DND-41 (cell line): ENCODE results near the gene CDC14A.

ENCODE experiments used
- ATAC-seq: fragments of 200-7000 bp; cut with Tn5 transposase; 3 replicates; pipeline ENCODE4 v1.9.1; 2021; ENCODE audit warnings: low read depth; ENCODE audit not compliant: insufficient read depth
- DNase-seq: peaks from one replicate; pipeline ENCODE4 v3.0.0-alpha.2; 2020
- H2AFZ ChIP-seq: 2 replicates; pipeline ENCODE4 v1.6.0; 2012; ENCODE audit warnings: low read depth, low read length
- H3K27ac ChIP-seq: 2 replicates; pipeline ENCODE4 v1.5.1; 2012; ENCODE audit warnings: low read length, inconsistent platforms
- H3K27me3 ChIP-seq: fragments of 200-600 bp; sonication (generic); 2 replicates; pipeline ENCODE4 v1.6.0; 2012; ENCODE audit warnings: low read length, mild to moderate bottlenecking, inconsistent platforms; ENCODE audit not compliant: insufficient read depth, poor library complexity
- H3K36me3 ChIP-seq: 2 replicates; pipeline ENCODE4 v1.5.1; 2012; ENCODE audit warnings: low read length, inconsistent platforms; ENCODE audit not compliant: insufficient read depth
- H3K4me1 ChIP-seq: 2 replicates; pipeline ENCODE4 v1.5.1; 2012; ENCODE audit warnings: mild to moderate bottlenecking, low read length; ENCODE audit not compliant: insufficient read depth
- H3K4me2 ChIP-seq: 2 replicates; pipeline ENCODE4 v1.6.0; 2012; ENCODE audit warnings: mild to moderate bottlenecking, moderate library complexity, low read length, inconsistent platforms; ENCODE audit not compliant: insufficient read depth
- H3K4me3 ChIP-seq, 2 experiments: fragments of 200-600 bp in 1 of 2; shearing (Covaris generic) in 1 of 2; 2 replicates each; pipeline ENCODE4 v1.5.1; 2012 to 2016; ENCODE audit warnings: inconsistent platforms in 2 of 2, low read length in 2 of 2, mild to moderate bottlenecking in 2 of 2, low read depth in 1 of 2, moderate library complexity in 1 of 2
- H3K79me2 ChIP-seq: 2 replicates; pipeline ENCODE4 v1.6.0; 2012; ENCODE audit warnings: low read length, inconsistent platforms; ENCODE audit not compliant: insufficient read depth
- H3K9ac ChIP-seq: 2 replicates; pipeline ENCODE4 v1.6.0; 2012; ENCODE audit warnings: low read depth, mild to moderate bottlenecking, inconsistent platforms, low read length, moderate library complexity
- H3K9me3 ChIP-seq: 2 replicates; pipeline ENCODE4 v1.5.1; 2012; ENCODE audit warnings: low read length, moderate library complexity, mild to moderate bottlenecking, inconsistent platforms; ENCODE audit not compliant: insufficient read depth, severe bottlenecking
- H4K20me1 ChIP-seq: 2 replicates; pipeline ENCODE4 v1.6.0; 2012; ENCODE audit warnings: low read length; ENCODE audit not compliant: insufficient read depth
- EZH2 ChIP-seq: IDR thresholded peaks from 3 replicates; pipeline ENCODE4 v1.6.1; 2012; ENCODE audit warnings: borderline replicate concordance, low read depth, mild to moderate bottlenecking, moderate library complexity, low read length, inconsistent platforms; ENCODE audit not compliant: severe bottlenecking
- TF ChIP-seq, protein P1 (sequence below): IDR thresholded peaks from 2 replicates; pipeline ENCODE4 v1.5.1; 2012; ENCODE audit warnings: borderline replicate concordance, low read length, moderate library complexity, mild to moderate bottlenecking; ENCODE audit not compliant: poor library complexity, severe bottlenecking; ENCODE audit errors: extremely low read depth

The CDC14A gene

DNA sequence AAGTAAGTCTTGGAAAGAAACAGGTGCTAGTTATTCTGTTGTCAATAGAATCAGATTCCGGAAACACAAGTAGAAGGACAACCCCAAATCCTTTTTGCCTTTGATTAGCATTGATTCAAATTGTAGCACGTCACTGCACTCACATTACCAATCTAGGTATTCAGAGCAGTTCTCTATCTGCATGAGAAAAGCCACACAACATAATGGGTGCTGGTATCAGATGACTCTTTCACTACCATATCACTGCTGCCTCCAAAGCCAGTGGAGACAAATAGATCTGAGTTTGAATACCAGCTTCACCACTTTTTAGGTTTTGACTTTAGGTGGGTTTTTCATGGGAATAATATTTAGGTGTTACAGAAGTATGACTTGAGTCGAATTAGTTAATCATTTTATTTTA is 47.4 kb upstream of the CDC14A start:
- DNase-seq: no peak
- Histone ChIP-seq H3K9ac (no peak overlapping the region), H4K20me1 (no peaks in the 10 kb centered on the region), H3K27ac (no peak overlapping the region), H3K79me2 (no peaks in the 10 kb centered on the region), H3K4me3 (no peak overlapping the region), H3K4me1 (no peaks in the 10 kb centered on the region), H3K27me3 (no peaks in the 10 kb centered on the region), H3K36me3 (no peaks in the 10 kb centered on the region), H2AFZ (no peak overlapping the region), H3K9me3 (no peaks in the 10 kb centered on the region), H3K4me2 (no peak overlapping the region)
- no peak for TF ChIP-seq EZH2
- TF ChIP-seq, protein P1, sequence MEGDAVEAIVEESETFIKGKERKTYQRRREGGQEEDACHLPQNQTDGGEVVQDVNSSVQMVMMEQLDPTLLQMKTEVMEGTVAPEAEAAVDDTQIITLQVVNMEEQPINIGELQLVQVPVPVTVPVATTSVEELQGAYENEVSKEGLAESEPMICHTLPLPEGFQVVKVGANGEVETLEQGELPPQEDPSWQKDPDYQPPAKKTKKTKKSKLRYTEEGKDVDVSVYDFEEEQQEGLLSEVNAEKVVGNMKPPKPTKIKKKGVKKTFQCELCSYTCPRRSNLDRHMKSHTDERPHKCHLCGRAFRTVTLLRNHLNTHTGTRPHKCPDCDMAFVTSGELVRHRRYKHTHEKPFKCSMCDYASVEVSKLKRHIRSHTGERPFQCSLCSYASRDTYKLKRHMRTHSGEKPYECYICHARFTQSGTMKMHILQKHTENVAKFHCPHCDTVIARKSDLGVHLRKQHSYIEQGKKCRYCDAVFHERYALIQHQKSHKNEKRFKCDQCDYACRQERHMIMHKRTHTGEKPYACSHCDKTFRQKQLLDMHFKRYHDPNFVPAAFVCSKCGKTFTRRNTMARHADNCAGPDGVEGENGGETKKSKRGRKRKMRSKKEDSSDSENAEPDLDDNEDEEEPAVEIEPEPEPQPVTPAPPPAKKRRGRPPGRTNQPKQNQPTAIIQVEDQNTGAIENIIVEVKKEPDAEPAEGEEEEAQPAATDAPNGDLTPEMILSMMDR: no peak
- no peak for ATAC-seq

DNA sequence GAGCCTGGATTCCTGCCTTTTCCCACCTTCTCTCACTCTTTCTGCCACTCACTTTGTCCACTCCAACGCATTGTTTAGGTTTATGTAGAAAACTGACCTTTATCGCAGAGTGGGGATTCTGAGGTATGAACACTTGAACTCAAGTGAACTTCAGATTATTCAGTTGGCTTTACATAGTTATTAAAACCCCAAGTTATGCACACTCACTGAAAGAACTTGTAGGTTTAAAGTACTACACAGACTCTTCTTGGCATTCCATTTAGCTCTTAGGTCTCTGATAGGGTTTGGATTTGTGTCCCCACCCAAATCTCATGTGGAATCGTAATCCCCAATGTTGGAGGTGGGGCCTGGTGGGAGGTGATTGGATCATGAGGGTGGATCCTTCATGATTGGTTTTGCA is 46.4 kb upstream of the CDC14A start:
- Histone ChIP-seq H3K4me3 (no peak overlapping the region), H3K36me3 (no peaks in the 10 kb centered on the region), H3K27ac (no peak overlapping the region), H3K27me3 (no peaks in the 10 kb centered on the region), H4K20me1 (no peaks in the 10 kb centered on the region), H3K4me1 (no peaks in the 10 kb centered on the region), H3K79me2 (no peaks in the 10 kb centered on the region), H2AFZ (no peak overlapping the region), H3K9me3 (no peaks in the 10 kb centered on the region), H3K4me2 (no peak overlapping the region), H3K9ac (no peak overlapping the region)
- ATAC-seq (no peak), DNase-seq (no peak)
- TF ChIP-seq EZH2: no peak
- TF ChIP-seq, protein P1: no peak

DNA sequence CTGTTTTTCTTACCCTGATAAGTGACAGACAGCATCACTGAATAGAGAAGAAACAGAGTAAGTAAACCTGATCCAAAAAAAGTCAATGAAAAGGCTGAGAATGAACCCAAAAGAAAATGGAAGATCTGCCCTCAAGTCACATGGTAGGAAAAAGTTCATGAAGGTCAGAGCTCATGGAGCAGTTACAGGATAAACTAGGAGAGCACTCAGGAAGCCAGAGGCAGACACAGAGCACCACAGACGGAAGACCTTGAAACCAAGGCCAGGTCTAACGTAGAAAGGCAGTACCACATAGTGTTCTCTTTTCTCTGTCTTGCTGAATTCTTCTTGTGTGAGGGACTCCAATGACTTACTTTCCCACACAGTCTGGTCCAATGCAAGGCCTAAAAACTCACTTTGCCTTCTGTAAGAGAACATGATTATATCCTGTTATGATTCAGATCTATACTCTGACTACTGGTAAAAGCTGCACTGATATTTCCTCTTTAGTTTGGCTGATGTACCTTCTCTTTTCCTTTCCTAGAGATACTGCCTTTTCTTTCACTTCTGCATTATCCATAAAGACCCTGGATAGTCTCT is 45.5 kb upstream of the CDC14A start:
- H3K27ac ChIP-seq: no peak overlapping the region
- no peaks in the 10 kb centered on the region for H3K27me3 ChIP-seq
- no peaks in the 10 kb centered on the region for H3K4me1 ChIP-seq
- no peak for DNase-seq
- no peaks in the 10 kb centered on the region for H3K36me3 ChIP-seq
- H2AFZ ChIP-seq: no peak overlapping the region
- no peaks in the 10 kb centered on the region for H3K9me3 ChIP-seq
- no peak overlapping the region for H3K9ac ChIP-seq
- ATAC-seq: no peak
- H4K20me1 ChIP-seq: no peaks in the 10 kb centered on the region
- H3K79me2 ChIP-seq: no peaks in the 10 kb centered on the region
- H3K4me2 ChIP-seq: no peak overlapping the region
- H3K4me3 ChIP-seq: no peak overlapping the region
- TF ChIP-seq, protein P1: no peak
- no peak for TF ChIP-seq EZH2

DNA sequence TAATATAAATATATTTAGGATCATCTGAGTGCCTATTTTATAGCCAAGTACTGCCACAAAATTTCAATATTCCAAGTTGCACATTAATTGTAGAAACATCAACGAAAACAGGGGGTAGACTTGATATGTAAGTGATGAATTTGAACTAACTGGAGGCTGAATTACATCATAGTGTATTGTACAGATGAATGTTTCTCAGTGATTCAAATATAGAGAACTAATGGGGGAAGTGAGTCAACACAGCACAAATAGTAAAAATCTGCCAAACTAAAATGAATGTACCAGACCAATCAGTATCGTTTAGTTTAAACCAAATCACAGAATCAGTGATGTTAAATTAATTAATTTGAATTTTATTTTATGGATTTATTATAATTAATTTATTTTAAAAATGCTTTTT is 43.5 kb upstream of the CDC14A start:
- ATAC-seq (no peak), DNase-seq (no peak)
- H3K79me2 ChIP-seq: no peaks in the 10 kb centered on the region
- no peaks in the 10 kb centered on the region for H3K4me1 ChIP-seq
- no peak overlapping the region for H3K9ac ChIP-seq
- H3K4me2 ChIP-seq: no peak overlapping the region
- H3K36me3 ChIP-seq: no peaks in the 10 kb centered on the region
- H3K27me3 ChIP-seq: no peaks in the 10 kb centered on the region
- TF ChIP-seq EZH2: no peak
- no peaks in the 10 kb centered on the region for H4K20me1 ChIP-seq
- H3K27ac ChIP-seq: no peak overlapping the region
- H3K9me3 ChIP-seq: no peaks in the 10 kb centered on the region
- H2AFZ ChIP-seq: no peak overlapping the region
- no peak overlapping the region for H3K4me3 ChIP-seq
